ENCODE data around the gene PRDM16.

DNA sequence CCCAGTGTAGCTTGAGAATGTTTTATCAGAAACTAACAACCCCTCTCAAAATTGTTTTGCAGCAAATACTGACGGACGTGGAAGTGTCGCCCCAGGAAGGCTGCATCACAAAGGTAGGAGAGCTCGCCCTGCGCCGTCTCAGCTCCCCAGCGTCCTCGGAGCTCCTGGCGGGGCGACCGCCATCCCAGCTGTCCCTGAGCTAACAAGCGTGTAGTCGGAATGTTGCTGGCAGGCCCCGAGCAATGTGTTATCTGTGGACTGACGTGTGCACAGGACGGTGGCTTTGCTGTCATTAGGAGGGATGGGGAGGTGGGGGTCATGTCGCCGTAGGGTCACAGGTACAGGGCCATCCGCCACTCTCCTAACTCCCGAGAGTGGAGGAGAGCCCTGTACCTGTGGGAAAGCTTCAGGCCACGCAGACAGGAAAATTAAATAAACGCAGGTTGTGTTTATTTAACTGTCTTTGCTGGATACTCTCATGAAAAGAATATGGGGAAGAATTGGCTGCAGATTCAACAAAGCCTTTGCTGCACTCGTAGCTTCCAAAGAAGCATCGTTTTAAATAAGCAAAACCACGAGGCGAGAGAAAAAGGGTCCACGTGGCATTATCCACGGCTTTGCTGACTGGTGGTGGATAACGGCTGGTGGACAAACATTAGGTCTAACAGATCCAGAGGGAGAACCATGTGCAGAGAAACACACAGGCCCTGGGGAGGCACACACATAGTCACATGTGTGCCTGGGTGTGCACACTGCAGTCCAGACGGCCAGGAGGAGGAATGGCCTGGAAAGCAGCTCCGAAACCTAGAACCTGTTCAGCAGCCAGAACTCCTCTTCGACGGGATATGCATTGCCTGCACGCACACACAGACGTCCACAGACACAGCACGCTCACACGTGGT lies 175.3 kb downstream of the PRDM16 start:
- TF ChIP-seq ZNF274 (IDR thresholded peaks at IDR 0.05; ENCODE audit: low read depth, low read length), result no peak
- TF ChIP-seq SUZ12 (IDR thresholded peaks at IDR 0.05; ENCODE audit: extremely low read depth, insufficient read depth, insufficient read length), result no peak
- TF ChIP-seq YY1 (IDR thresholded peaks at IDR 0.05; ENCODE audit: insufficient read depth, insufficient read length), result no peak
